Measurements from ENCODE around the gene RFX3. TPM values are rescaled to one million over a fixed set of nuclear protein-coding genes. Genes with fewer than 3 reads are reported as not detected.

Gene RFX3
- total RNA-seq, 3 donors from 2014 or later, result 9.2 to 10.1 (median 9.4) TPM

DNA sequence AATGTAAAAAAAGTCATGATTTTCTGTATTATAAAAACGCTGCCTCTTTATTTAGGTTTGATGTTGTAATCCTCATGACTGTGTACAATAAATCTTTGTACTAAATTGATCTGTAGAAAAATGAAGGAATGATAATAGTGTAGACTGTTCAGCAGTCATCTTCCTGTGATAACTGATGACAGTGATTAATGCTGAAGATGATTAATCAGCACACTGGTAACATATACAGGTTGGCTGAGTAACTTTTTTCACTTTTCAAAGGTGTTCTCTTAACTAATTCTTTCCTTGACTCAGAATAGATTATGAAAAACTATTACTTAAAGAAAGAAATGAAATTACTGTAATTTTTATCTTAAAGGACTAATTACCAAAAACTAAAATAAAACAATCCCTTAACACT lies 122.5 kb downstream of the RFX3 start:
- H3K36me3 Mint-ChIP-seq (ENCODE audit: insufficient read depth), result peaks cover 2% of the 10 kb centered on the region
- peaks cover 39% of the 10 kb centered on the region for H3K4me1 Mint-ChIP-seq (ENCODE audit: low read depth)
- peak overlapping the region; percentile 41 for H3K4me3 Mint-ChIP-seq
- no peaks in the 10 kb centered on the region for H3K9me3 Mint-ChIP-seq
- DNase-seq (no peak), ATAC-seq (peak; percentile 93 to 96)
- H3K27me3 Mint-ChIP-seq (ENCODE audit: low read depth), result no peaks in the 10 kb centered on the region

- DNase-seq (no peak), ATAC-seq (no peak)
- peaks cover 55% of the 10 kb centered on the region for H3K4me1 Mint-ChIP-seq (ENCODE audit: low read depth)
- no peak overlapping the region for H3K4me3 Mint-ChIP-seq
- no peaks in the 10 kb centered on the region for H3K9me3 Mint-ChIP-seq
- H3K36me3 Mint-ChIP-seq (ENCODE audit: insufficient read depth), result peaks cover 5% of the 10 kb centered on the region
- H3K27me3 Mint-ChIP-seq (ENCODE audit: low read depth), result no peaks in the 10 kb centered on the region
Observed at GRCh38 chr9:3401221-3401954, 124.4 kb downstream of the RFX3 start.

GRCh38 chr9:3398232-3398648 lies 127.6 kb downstream of the RFX3 start:
- no peaks in the 10 kb centered on the region for H3K9me3 Mint-ChIP-seq
- H3K4me3 Mint-ChIP-seq, result peak overlapping the region; percentile 58
- H3K36me3 Mint-ChIP-seq (ENCODE audit: insufficient read depth), result peaks cover 15% of the 10 kb centered on the region
- peaks cover 36% of the 10 kb centered on the region for H3K4me1 Mint-ChIP-seq (ENCODE audit: low read depth)
- DNase-seq (no peak), ATAC-seq (peak; percentile 56 to 62)
- no peaks in the 10 kb centered on the region for H3K27me3 Mint-ChIP-seq (ENCODE audit: low read depth)

DNA sequence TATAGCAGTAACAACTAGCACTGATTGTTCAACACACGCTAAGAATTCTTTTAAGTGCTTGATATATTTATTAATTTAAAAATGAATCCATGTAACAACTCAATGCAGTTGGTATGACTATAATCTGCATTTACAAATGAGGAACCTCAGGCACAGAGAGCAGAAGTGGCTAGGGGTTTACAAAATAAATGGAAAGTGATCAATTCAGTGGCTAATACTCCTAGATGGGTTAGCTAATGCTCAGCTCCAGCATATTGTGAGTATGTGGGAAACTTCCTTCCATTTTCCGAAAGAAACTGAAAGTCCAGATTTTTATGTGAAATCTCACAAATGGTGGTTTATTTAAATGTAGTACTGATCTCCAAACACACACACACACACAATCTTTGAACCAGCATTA lies 128.0 kb downstream of the RFX3 start:
- H3K9me3 Mint-ChIP-seq, result no peaks in the 10 kb centered on the region
- H3K27me3 Mint-ChIP-seq (ENCODE audit: low read depth), result no peaks in the 10 kb centered on the region
- H3K36me3 Mint-ChIP-seq (ENCODE audit: insufficient read depth), result peaks cover 15% of the 10 kb centered on the region
- DNase-seq (no peak), ATAC-seq (no peak)
- H3K4me1 Mint-ChIP-seq (ENCODE audit: low read depth), result peaks cover 32% of the 10 kb centered on the region
- peak overlapping the region; percentile 58 for H3K4me3 Mint-ChIP-seq

- H3K36me3 Mint-ChIP-seq (ENCODE audit: insufficient read depth), result peaks cover 54% of the 10 kb centered on the region
- no peak for ATAC-seq
- H3K27me3 Mint-ChIP-seq (ENCODE audit: low read depth), result no peaks in the 10 kb centered on the region
Observed at GRCh38 chr9:3391414-3391813, 134.4 kb downstream of the RFX3 start.

DNA sequence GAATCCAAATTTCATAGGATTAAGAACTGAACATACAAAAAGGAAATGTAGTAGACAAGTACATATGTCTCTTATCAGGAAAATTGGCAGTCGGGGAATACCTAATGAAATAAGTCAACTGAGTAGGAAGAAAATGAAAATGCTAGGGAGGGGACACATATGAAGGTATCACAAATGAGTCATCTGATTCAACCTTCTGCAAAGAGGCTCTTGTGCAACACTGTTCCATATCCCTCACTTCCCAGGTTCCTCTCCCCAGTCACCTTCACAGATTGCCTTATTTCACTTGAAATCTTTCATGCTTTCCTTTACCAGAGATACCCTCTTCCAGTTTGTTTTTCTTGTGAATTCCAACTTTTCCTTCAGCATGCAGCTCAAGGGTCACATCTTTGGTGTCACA lies 139.0 kb downstream of the RFX3 start:
- ATAC-seq (no peak), DNase-seq (no peak)
- H3K4me1 Mint-ChIP-seq (ENCODE audit: low read depth), result peaks cover 31% of the 10 kb centered on the region
- H3K4me3 Mint-ChIP-seq, result peak overlapping the region; percentile 17
- H3K36me3 Mint-ChIP-seq (ENCODE audit: insufficient read depth), result peaks cover 39% of the 10 kb centered on the region
- H3K27me3 Mint-ChIP-seq (ENCODE audit: low read depth), result no peaks in the 10 kb centered on the region
- peaks cover 9% of the 10 kb centered on the region for H3K9me3 Mint-ChIP-seq

More at GRCh38 chr9:3391414-3391813, 134.4 kb downstream of the RFX3 start:
- no peak overlapping the region for H3K4me3 Mint-ChIP-seq
- DNase-seq, result no peak
- H3K9me3 Mint-ChIP-seq, result peaks cover 9% of the 10 kb centered on the region
- H3K4me1 Mint-ChIP-seq (ENCODE audit: low read depth), result peaks cover 20% of the 10 kb centered on the region

- H3K4me1 Mint-ChIP-seq (ENCODE audit: low read depth), result peaks cover 31% of the 10 kb centered on the region
- peaks cover 31% of the 10 kb centered on the region for H3K36me3 Mint-ChIP-seq (ENCODE audit: insufficient read depth)
- peaks cover 9% of the 10 kb centered on the region for H3K9me3 Mint-ChIP-seq
- H3K4me3 Mint-ChIP-seq, result no peak overlapping the region
- no peak for DNase-seq
- peak; percentile 100 for ATAC-seq
- no peaks in the 10 kb centered on the region for H3K27me3 Mint-ChIP-seq (ENCODE audit: low read depth)
Observed at GRCh38 chr9:3385871-3386270, 139.9 kb downstream of the RFX3 start.

DNA sequence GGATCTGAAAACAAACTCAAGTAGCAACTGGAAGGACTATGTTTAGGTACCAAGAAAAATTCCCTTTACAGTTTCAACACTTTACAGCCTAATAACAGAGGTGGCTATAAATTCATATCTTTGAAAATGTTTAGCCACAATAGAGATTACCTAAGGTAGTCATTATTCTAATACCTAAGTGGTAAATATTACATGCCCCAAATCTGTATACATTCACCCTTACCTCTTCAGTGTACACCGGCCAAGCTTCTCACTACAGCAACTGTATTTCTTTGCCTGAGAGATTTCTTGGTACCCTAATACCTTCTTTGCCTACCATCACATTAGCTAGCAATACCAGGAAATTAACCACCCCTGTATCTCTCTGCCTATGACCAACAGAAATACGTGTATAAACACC lies 154.0 kb downstream of the RFX3 start:
- H3K27me3 Mint-ChIP-seq (ENCODE audit: low read depth), result no peaks in the 10 kb centered on the region
- peaks cover 9% of the 10 kb centered on the region for H3K4me1 Mint-ChIP-seq (ENCODE audit: low read depth)
- ATAC-seq (no peak), DNase-seq (no peak)
- H3K4me3 Mint-ChIP-seq, result no peak overlapping the region
- H3K36me3 Mint-ChIP-seq (ENCODE audit: insufficient read depth), result peaks cover 9% of the 10 kb centered on the region
- no peaks in the 10 kb centered on the region for H3K9me3 Mint-ChIP-seq

- ATAC-seq (no peak), DNase-seq (no peak)
- Mint-ChIP-seq H3K4me1 (ENCODE audit: low read depth) (peaks cover 11% of the 10 kb centered on the region), H3K27me3 (ENCODE audit: low read depth) (no peaks in the 10 kb centered on the region), H3K9me3 (no peaks in the 10 kb centered on the region), H3K4me3 (no peak overlapping the region), H3K36me3 (ENCODE audit: insufficient read depth) (peaks cover 6% of the 10 kb centered on the region)
Observed at GRCh38 chr9:3370715-3371114, 155.1 kb downstream of the RFX3 start.

DNA sequence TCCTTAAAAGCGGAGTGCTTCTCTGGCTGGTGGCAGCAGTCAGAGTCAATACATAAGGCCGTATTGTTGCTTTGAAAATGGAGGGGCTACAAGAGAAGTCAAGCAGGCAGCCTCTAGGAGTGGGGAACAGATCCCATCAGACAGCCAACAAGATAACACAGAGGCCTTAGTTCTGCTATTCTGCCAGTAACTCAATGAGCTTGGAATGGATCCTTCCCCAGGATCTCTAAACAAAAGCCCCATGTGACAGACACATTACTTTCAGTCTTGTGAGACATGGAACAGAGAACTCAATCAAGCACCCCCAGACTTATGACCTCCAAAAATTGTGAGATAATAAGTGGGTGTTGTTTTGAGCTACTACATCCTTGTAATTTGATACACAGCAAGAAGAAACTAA lies 158.6 kb downstream of the RFX3 start:
- peaks cover 16% of the 10 kb centered on the region for H3K36me3 Mint-ChIP-seq (ENCODE audit: insufficient read depth)
- peaks cover 13% of the 10 kb centered on the region for H3K4me1 Mint-ChIP-seq (ENCODE audit: low read depth)
- H3K4me3 Mint-ChIP-seq, result no peak overlapping the region
- ATAC-seq (no peak), DNase-seq (no peak)
- no peaks in the 10 kb centered on the region for H3K27me3 Mint-ChIP-seq (ENCODE audit: low read depth)
- no peaks in the 10 kb centered on the region for H3K9me3 Mint-ChIP-seq

GRCh38 chr9:3361689-3362392 lies 164.0 kb downstream of the RFX3 start:
- H3K27me3 Mint-ChIP-seq (ENCODE audit: low read depth), result no peaks in the 10 kb centered on the region
- DNase-seq (no peak), ATAC-seq (no peak)
- H3K4me3 Mint-ChIP-seq, result no peak overlapping the region
- peaks cover 10% of the 10 kb centered on the region for H3K4me1 Mint-ChIP-seq (ENCODE audit: low read depth)
- H3K36me3 Mint-ChIP-seq (ENCODE audit: insufficient read depth), result peaks cover 20% of the 10 kb centered on the region
- no peaks in the 10 kb centered on the region for H3K9me3 Mint-ChIP-seq

DNA sequence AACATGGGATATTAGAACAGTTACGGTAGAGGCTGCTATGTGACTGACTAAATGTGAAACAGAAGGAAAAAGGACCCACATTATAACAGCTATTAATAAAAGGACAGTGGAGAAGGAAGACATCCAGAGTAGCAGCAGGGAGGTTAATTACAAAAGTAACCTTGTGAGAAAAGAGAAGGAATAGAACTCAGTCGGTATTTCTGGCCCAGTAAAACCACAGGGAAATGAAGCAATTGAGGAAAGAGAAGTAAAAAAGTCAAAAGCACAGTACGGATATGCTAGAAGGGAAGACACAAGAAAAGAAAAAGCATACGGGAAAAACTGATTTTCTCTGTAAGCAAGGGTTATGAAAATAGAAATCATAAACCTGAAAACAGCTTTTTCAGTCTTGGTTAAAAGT lies 164.7 kb downstream of the RFX3 start:
- no peaks in the 10 kb centered on the region for H3K9me3 Mint-ChIP-seq
- H3K4me1 Mint-ChIP-seq (ENCODE audit: low read depth), result peaks cover 8% of the 10 kb centered on the region
- H3K36me3 Mint-ChIP-seq (ENCODE audit: insufficient read depth), result peaks cover 20% of the 10 kb centered on the region
- H3K4me3 Mint-ChIP-seq, result no peak overlapping the region
- DNase-seq (no peak), ATAC-seq (no peak)
- H3K27me3 Mint-ChIP-seq (ENCODE audit: low read depth), result no peaks in the 10 kb centered on the region

DNA sequence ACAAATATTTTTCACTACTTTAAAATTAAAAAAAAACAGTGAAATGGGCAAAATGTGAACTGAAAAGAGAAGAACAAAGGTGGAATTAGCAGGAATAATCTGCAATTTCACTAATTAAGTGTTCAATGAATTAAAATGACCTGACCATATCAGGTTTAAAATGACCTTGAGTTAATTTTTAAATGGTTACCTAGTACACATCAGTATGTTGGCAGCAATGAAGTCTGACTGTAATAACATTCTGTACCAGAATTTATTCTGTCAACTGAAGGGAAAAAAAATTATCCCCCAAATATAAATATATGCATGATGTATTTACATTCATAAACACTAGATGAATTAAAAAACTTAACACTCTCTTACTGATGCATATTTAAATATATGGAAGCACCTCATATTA lies 165.6 kb downstream of the RFX3 start:
- no peaks in the 10 kb centered on the region for H3K9me3 Mint-ChIP-seq
- H3K27me3 Mint-ChIP-seq (ENCODE audit: low read depth), result no peaks in the 10 kb centered on the region
- no peak for ATAC-seq
- H3K36me3 Mint-ChIP-seq (ENCODE audit: insufficient read depth), result peaks cover 19% of the 10 kb centered on the region
- peaks cover 6% of the 10 kb centered on the region for H3K4me1 Mint-ChIP-seq (ENCODE audit: low read depth)
- H3K4me3 Mint-ChIP-seq, result no peak overlapping the region
- no peak for DNase-seq

GRCh38 chr9:3359778-3360177 lies 166.0 kb downstream of the RFX3 start:
- H3K4me3 Mint-ChIP-seq, result no peak overlapping the region
- ATAC-seq (no peak), DNase-seq (no peak)
- peaks cover 6% of the 10 kb centered on the region for H3K4me1 Mint-ChIP-seq (ENCODE audit: low read depth)
- H3K27me3 Mint-ChIP-seq (ENCODE audit: low read depth), result no peaks in the 10 kb centered on the region
- H3K9me3 Mint-ChIP-seq, result no peaks in the 10 kb centered on the region
- peaks cover 19% of the 10 kb centered on the region for H3K36me3 Mint-ChIP-seq (ENCODE audit: insufficient read depth)

Measured in activated T-cell treated with anti-CD3 and anti-CD28 coated beads, Interleukin-2, amount 50 U/mL, for 4 hours (primary cell).